H1 (cell line): ENCODE measurements around the gene PRSS8. TPM values are rescaled to one million over a fixed set of nuclear protein-coding genes. Genes with fewer than 3 reads are reported as not detected.
A peak's percentile ranks its signal among the peaks of the same experiment; 100 is the strongest.

ENCODE experiments used
- CTCF ChIA-PET: fragments of 300-600 bp; sonication (Branson Sonifier 250); formaldehyde crosslinking; loops from one replicate; lab custom pipeline; 2021; ENCODE audit not compliant: partially characterized antibody; lab: Charles Lee
- POLR2A ChIA-PET: fragments of 300-600 bp; sonication (Branson Sonifier 250); formaldehyde crosslinking; loops from one replicate; lab custom pipeline; 2021; ENCODE audit warnings: inconsistent platforms; ENCODE audit not compliant: partially characterized antibody; lab: Charles Lee
- DNase-seq, 2 experiments: peaks; one replicate each; pipeline versions ENCODE4 v3.0.0 to v3.0.0-alpha.2; 2010 to 2022; ENCODE audit warnings: low spot score in 2 of 2, low read depth in 1 of 2, mixed read lengths in 1 of 2
- FAIRE-seq: peaks from 2 replicates; lab custom pipeline; 2011; peaks lifted over from hg19 to GRCh38; lab: Jason Lieb, UNC
- H2AFZ ChIP-seq: 2 replicates; pipeline ENCODE4 v1.8.1; 2012; ENCODE audit warnings: low read length, inconsistent platforms
- H2AK5ac ChIP-seq: 2 replicates; pipeline ENCODE4 v1.6.1; 2013; ENCODE audit warnings: low read depth, low read length
- H2BK120ac ChIP-seq: replicated peaks from 2 replicates; pipeline ENCODE3; 2013; ENCODE audit warnings: low read depth, low read length, inconsistent platforms
- H2BK12ac ChIP-seq: 2 replicates; pipeline ENCODE4 v1.6.1; 2013; ENCODE audit warnings: low read depth, low read length
- H2BK15ac ChIP-seq: 2 replicates; pipeline ENCODE4 v1.6.1; 2013; ENCODE audit warnings: low read length
- H2BK20ac ChIP-seq: 2 replicates; pipeline ENCODE4 v1.6.1; 2013; ENCODE audit warnings: low read length
- H2BK5ac ChIP-seq: 2 replicates; pipeline ENCODE4 v1.6.1; 2013; ENCODE audit warnings: low read depth, low read length
- H3K14ac ChIP-seq: 2 replicates; pipeline ENCODE4 v1.6.1; 2013; ENCODE audit warnings: inconsistent platforms; ENCODE audit not compliant: insufficient read length
- H3K18ac ChIP-seq: 2 replicates; pipeline ENCODE4 v1.6.1; 2013; ENCODE audit warnings: low read length; ENCODE audit errors: extremely low read depth
- H3K23ac ChIP-seq: 2 replicates; pipeline ENCODE4 v1.6.1; 2013; ENCODE audit warnings: inconsistent platforms; ENCODE audit not compliant: insufficient read length
- H3K23me2 ChIP-seq: 2 replicates; pipeline ENCODE4 v1.6.1; 2013; ENCODE audit warnings: low read depth, low read length
- H3K27ac ChIP-seq: 2 replicates; pipeline ENCODE4 v1.6.1; 2011; ENCODE audit warnings: low read depth, low read length, inconsistent platforms
- H3K27me3 ChIP-seq, 4 experiments: replicated peaks in 1 of 4; 1 replicate in 1 of 4; 2 replicates in 3 of 4; pipeline versions ENCODE4 v1.6.1 to v1.8.1; 2011 to 2013; ENCODE audit warnings: low read length in 3 of 4, mild to moderate bottlenecking in 3 of 4, inconsistent platforms in 2 of 4, mixed read lengths in 2 of 4, moderate library complexity in 1 of 4; ENCODE audit not compliant: control insufficient read depth in 3 of 4, insufficient read depth in 3 of 4; ENCODE audit errors: extremely low read depth in 1 of 4
- H3K36me3 ChIP-seq, 4 experiments: 2 replicates each; pipeline versions ENCODE4 v1.6.1 to v1.8.1; 2011 to 2013; ENCODE audit warnings: mild to moderate bottlenecking in 4 of 4, low read length in 3 of 4, moderate library complexity in 2 of 4, control low read depth in 1 of 4, inconsistent platforms in 1 of 4; ENCODE audit not compliant: insufficient read depth in 4 of 4, control insufficient read depth in 2 of 4
- H3K4ac ChIP-seq: replicated peaks from 2 replicates; pipeline ENCODE3; 2013; ENCODE audit warnings: low read length, low read depth, mixed read lengths, inconsistent platforms; ENCODE audit not compliant: insufficient read length
- H3K4me1 ChIP-seq, 4 experiments: replicated peaks in 1 of 4; 1 replicate in 1 of 4; 2 replicates in 3 of 4; pipeline versions ENCODE4 v1.6.1 to v1.8.1; 2011 to 2013; ENCODE audit warnings: low read length in 3 of 4, inconsistent platforms in 2 of 4, mixed read lengths in 1 of 4; ENCODE audit not compliant: insufficient read depth in 4 of 4, control insufficient read depth in 3 of 4
- H3K4me2 ChIP-seq, 2 experiments: 2 replicates each; pipeline versions ENCODE4 v1.6.1 to v1.8.1; 2011 to 2013; ENCODE audit warnings: low read depth in 2 of 2, low read length in 2 of 2, control low read depth in 1 of 2, inconsistent platforms in 1 of 2, mild to moderate bottlenecking in 1 of 2; ENCODE audit not compliant: insufficient read depth in 1 of 2
- H3K4me3 ChIP-seq, 4 experiments: fragments of 200-600, 300-600 bp in 1 of 4; sonication (generic), shearing (Covaris generic), sonication (Bioruptor Twin) in 1 of 4; 2 replicates each; pipeline versions ENCODE4 v1.5.1 to v1.8.1; 2011 to 2016; ENCODE audit warnings: low read length in 4 of 4, low read depth in 3 of 4, control low read depth in 2 of 4, inconsistent platforms in 2 of 4, mild to moderate bottlenecking in 2 of 4, mixed read lengths in 1 of 4, moderate library complexity in 1 of 4; ENCODE audit not compliant: insufficient read depth in 2 of 4; ENCODE audit errors: extremely low read depth in 1 of 4
- H3K56ac ChIP-seq: replicated peaks from 2 replicates; pipeline ENCODE3; 2013; ENCODE audit warnings: low read depth, mild to moderate bottlenecking, mixed read lengths, low read length, inconsistent platforms; ENCODE audit not compliant: insufficient read length
- H3K79me1 ChIP-seq: 2 replicates; pipeline ENCODE4 v1.6.1; 2013; ENCODE audit warnings: low read depth, low read length, control low read depth
- H3K79me2 ChIP-seq, 2 experiments: 2 replicates each; pipeline versions ENCODE4 v1.6.1 to v1.8.1; 2012 to 2013; ENCODE audit warnings: low read length in 2 of 2, mild to moderate bottlenecking in 2 of 2, inconsistent platforms in 1 of 2; ENCODE audit not compliant: insufficient read depth in 2 of 2, control insufficient read depth in 1 of 2
- H3K9ac ChIP-seq, 4 experiments: replicated peaks in 1 of 4; 1 replicate in 1 of 4; 2 replicates in 3 of 4; pipeline versions ENCODE4 v1.6.1 to v1.8.1; 2011 to 2013; ENCODE audit warnings: low read depth in 3 of 4, low read length in 3 of 4, control low read depth in 2 of 4, mild to moderate bottlenecking in 2 of 4, moderate library complexity in 2 of 4, inconsistent platforms in 1 of 4; ENCODE audit errors: extremely low read depth in 1 of 4
- H3K9me3 ChIP-seq, 2 experiments: 2 replicates each; pipeline versions ENCODE4 v1.6.1 to v1.8.1; 2012 to 2013; ENCODE audit warnings: mild to moderate bottlenecking in 2 of 2, moderate library complexity in 2 of 2, control low read depth in 1 of 2, inconsistent platforms in 1 of 2, low read depth in 1 of 2, low read length in 1 of 2, mixed read lengths in 1 of 2; ENCODE audit not compliant: insufficient read depth in 2 of 2
- H4K20me1 ChIP-seq, 2 experiments: replicated peaks in 1 of 2; 2 replicates each; pipeline versions ENCODE3 to v1.8.1; 2011 to 2013; ENCODE audit warnings: inconsistent platforms in 2 of 2, low read length in 2 of 2, mild to moderate bottlenecking in 1 of 2; ENCODE audit not compliant: insufficient read depth in 2 of 2, control insufficient read depth in 1 of 2
- H4K5ac ChIP-seq: 2 replicates; pipeline ENCODE4 v1.6.1; 2013; ENCODE audit warnings: low read length, low read depth, mixed read lengths, inconsistent platforms; ENCODE audit not compliant: insufficient read length
- H4K8ac ChIP-seq: 2 replicates; pipeline ENCODE4 v1.8.0; 2013; ENCODE audit warnings: mild to moderate bottlenecking, moderate library complexity, low read length, inconsistent platforms; ENCODE audit not compliant: insufficient read depth; ENCODE audit errors: extremely low read depth
- H4K91ac ChIP-seq: replicated peaks from 2 replicates; pipeline ENCODE3; 2013; ENCODE audit warnings: low read length, mixed read lengths, inconsistent platforms; ENCODE audit not compliant: insufficient read length
- ASH2L ChIP-seq: fragments of 200-600, 300-600 bp; sonication (generic); IDR thresholded peaks from one replicate; pipeline ENCODE4 v1.7.1; 2017; ENCODE audit warnings: low read length
- BACH1 ChIP-seq: IDR thresholded peaks from 2 replicates; pipeline ENCODE4 v1.6.1; 2012; ENCODE audit warnings: low read length, improper control_type of control experiment
- POLR2A ChIP-seq, 2 experiments: IDR thresholded peaks; 1 replicate in 1 of 2; 2 replicates in 1 of 2; pipeline ENCODE4 v1.6.1; 2011; ENCODE audit warnings: low read depth in 2 of 2, low read length in 2 of 2, mild to moderate bottlenecking in 2 of 2; ENCODE audit errors: control extremely low read depth in 1 of 2
- RAD21 ChIP-seq, 2 experiments: IDR thresholded peaks in 1 of 2; conservative IDR thresholded peaks in 1 of 2; 2 replicates each; pipeline ENCODE4 v1.6.1; 2011; ENCODE audit warnings: low read depth in 2 of 2, low read length in 2 of 2, improper control_type of control experiment in 1 of 2, inconsistent platforms in 1 of 2, mild to moderate bottlenecking in 1 of 2, moderate library complexity in 1 of 2
- SAP30 ChIP-seq: fragments of 300-600 bp; sonication (generic); IDR thresholded peaks from 2 replicates; pipeline ENCODE4 v1.7.1; 2012; ENCODE audit warnings: low read length, moderate library complexity, mild to moderate bottlenecking, inconsistent platforms; ENCODE audit not compliant: insufficient read depth, insufficient replicate concordance
- SP4 ChIP-seq: IDR thresholded peaks from 2 replicates; pipeline ENCODE4 v1.6.1; 2012; ENCODE audit warnings: low read length, inconsistent platforms
- TAF1 ChIP-seq: IDR thresholded peaks from 2 replicates; pipeline ENCODE4 v1.6.1; 2011; ENCODE audit warnings: mild to moderate bottlenecking, low read depth, low read length
- TEAD4 ChIP-seq: IDR thresholded peaks from 2 replicates; pipeline ENCODE4 v1.6.1; 2012; ENCODE audit warnings: low read depth, low read length, inconsistent platforms, mixed read lengths
- USF2 ChIP-seq: IDR thresholded peaks from 2 replicates; pipeline ENCODE4 v1.6.1; 2011; ENCODE audit warnings: low read length, improper control_type of control experiment
- WGBS, 2 experiments: shearing (Covaris generic) in 1 of 2; methylation state at CpG; one replicate each; pipeline versions ENCODE4 v1.1.6 to v1.1.7; 2013 to 2015; ENCODE audit warnings: low lambda C conversion rate in 2 of 2, mixed read lengths in 2 of 2, inconsistent platforms in 1 of 2, low coverage in 1 of 2, missing lambda C conversion rate in 1 of 2; ENCODE audit not compliant: insufficient replicate concordance in 2 of 2, insufficient coverage in 1 of 2, insufficient read length in 1 of 2; ENCODE audit errors: extremely low coverage in 1 of 2, missing lambda C conversion rate in 1 of 2; 5-methylcytosine and 5-hydroxymethylcytosine counted together
- polyA plus RNA-seq, 7 experiments: library from polyadenylated mRNA; depleted of rRNA in 3 of 7; stranded (reverse) in 5 of 7; unstranded in 2 of 7; fragments of >200 nt in 5 of 7; fragments of 200-250 nt in 2 of 7; gene quantifications; 1 replicate in 5 of 7; 2 replicates in 1 of 7; 4 replicates in 1 of 7; pipeline versions ENCODE4 v1.2.1 to v1.2.3, GENCODE V29; 2011 to 2013; ENCODE audit warnings: missing spikeins in 2 of 7, mixed read lengths in 2 of 7
- total RNA-seq: library from RNA; stranded (reverse); fragmentation: NEBNext Ultra II Directional; extraction: Animal tissue kit (Norgen Biotek cat#: 25700); gene quantifications from 2 replicates; pipeline ENCODE4 v1.2.1, GENCODE V29; 2021

PRSS8 gene
- total and polyA plus RNA-seq, 2 of the 8 experiments (the other 6 are each of a cell fraction or from before 2014, with no cell fraction given): 87.7 to 273 TPM

- POLR2A ChIA-PET: interaction anchor here (0.6 to 34.9 kb wide), 8 partner anchors 9 to 197 kb away, joined by 3 to 713 read pairs (median 6); partner anchors contain the start of genes BCKDK, FUS, KAT8 and PRSS8
- peak overlapping the region; percentile 4 to 37; a peak in 3 of 4 replicates for H3K4me2 ChIP-seq
- DNase-seq: peak in 1 of 2 experiments; percentile 70
- TF ChIP-seq SAP30 (no peak), BACH1 (peak; percentile 35; the same call in 1 of the 2 replicates), TEAD4 (peak; percentile 92), RAD21 (IDR thresholded peaks at IDR 0.05 in 1 of 2, conservative IDR thresholded peaks at IDR 0.05 in 1 of 2; ENCODE audit: low read depth in 2 of 2, low read length in 2 of 2) (no peak), USF2 (no peak), TAF1 (0 out of 2 replicates have a peak, but pooled peaks have one; percentile 13), SP4 (no peak), POLR2A (IDR thresholded peaks at IDR 0.05; ENCODE audit: control extremely low read depth in 1 of 2, low read depth in 2 of 2, low read length in 2 of 2) (peak in 1 of 2 experiments; percentile 55; a peak in 1 of 3 replicates), ASH2L (no peak)
Measured at GRCh38 chr16:31138621-31139578, 3.4 kb upstream of the PRSS8 start.

More at GRCh38 chr16:31138621-31139578, 3.4 kb upstream of the PRSS8 start:
- peak overlapping the region; percentile 64; the same call in 1 of the 2 replicates for H4K8ac ChIP-seq
- no peak overlapping the region for H3K23ac ChIP-seq
- H3K18ac ChIP-seq: peak overlapping the region; percentile 72
- peak overlapping the region; percentile 95 for H4K91ac ChIP-seq
- no peaks in the 10 kb centered on the region for H3K9me3 ChIP-seq
- peak overlapping the region; percentile 5 for H2BK120ac ChIP-seq
- H2AFZ ChIP-seq: no peak overlapping the region
- peak overlapping the region; percentile 56 for H4K5ac ChIP-seq
- H2BK15ac ChIP-seq: peak overlapping the region; percentile 36
- H3K4ac ChIP-seq: no peak overlapping the region
- no peak overlapping the region for H3K9ac ChIP-seq
- no peak overlapping the region for H3K14ac ChIP-seq
- peak overlapping the region; percentile 38; the same call in 1 of the 2 replicates for H2BK20ac ChIP-seq
- peaks cover 20% of the 10 kb centered on the region for H3K23me2 ChIP-seq
- peaks cover under 1 to 4% of the 10 kb centered on the region in 2 experiments for H4K20me1 ChIP-seq
- peaks cover 5 to 39% (median 30%) of the 10 kb centered on the region in 4 experiments for H3K4me1 ChIP-seq
- peaks cover 0 to 1% (median 0%) of the 10 kb centered on the region in 4 experiments; a peak in 1 of 8 replicates for H3K36me3 ChIP-seq
- 58% methylated on average over 25 of the region's 27 CpGs; no CpG with 5 or more reads in 1 of the 2 experiments for WGBS, 2 experiments
- peak overlapping the region; percentile 78; the same call in 1 of the 2 replicates for H2BK12ac ChIP-seq
- H3K56ac ChIP-seq: no peak overlapping the region
- H3K27ac ChIP-seq: 0 out of 2 replicates have a peak overlapping the region, but pooled peaks have one; percentile 31
- no peak for FAIRE-seq
- peaks cover 4% of the 10 kb centered on the region for H3K79me1 ChIP-seq
- H3K79me2 ChIP-seq: peaks cover 0 to 6% of the 10 kb centered on the region in 2 experiments; a peak in 1 of 4 replicates
- H2AK5ac ChIP-seq: peak overlapping the region; percentile 76; the same call in 1 of the 2 replicates
- H3K4me3 ChIP-seq: no peak overlapping the region; a peak in 1 of 8 replicates
- peak overlapping the region; percentile 71; the same call in 1 of the 2 replicates for H2BK5ac ChIP-seq
- CTCF ChIA-PET: interaction anchor here (0.7 to 8.1 kb wide), 8 partner anchors 10 to 185 kb away, joined by 3 to 56 read pairs (median 3); no protein-coding TSS in a partner anchor
- peaks cover 1 to 13% (median 9%) of the 10 kb centered on the region in 4 experiments; a peak in 5 of 7 replicates for H3K27me3 ChIP-seq
